ENCODE data around the gene SCYL1.

GRCh38 chr11:65569164-65569972 lies 44.5 kb downstream of the SCYL1 start:
- no peak for TF ChIP-seq CTCF (IDR thresholded peaks at IDR 0.05)
- TF ChIP-seq POLR2A (IDR thresholded peaks at IDR 0.05): peak in 1 of 2 donors; percentile 54
